ENCODE data around the gene UCK2. TPM values are rescaled to one million over a fixed set of nuclear protein-coding genes. Genes with fewer than 3 reads are reported as not detected.

The UCK2 gene
- total RNA-seq, 1 experiment from 2014 or later: 88.4 TPM

DNA sequence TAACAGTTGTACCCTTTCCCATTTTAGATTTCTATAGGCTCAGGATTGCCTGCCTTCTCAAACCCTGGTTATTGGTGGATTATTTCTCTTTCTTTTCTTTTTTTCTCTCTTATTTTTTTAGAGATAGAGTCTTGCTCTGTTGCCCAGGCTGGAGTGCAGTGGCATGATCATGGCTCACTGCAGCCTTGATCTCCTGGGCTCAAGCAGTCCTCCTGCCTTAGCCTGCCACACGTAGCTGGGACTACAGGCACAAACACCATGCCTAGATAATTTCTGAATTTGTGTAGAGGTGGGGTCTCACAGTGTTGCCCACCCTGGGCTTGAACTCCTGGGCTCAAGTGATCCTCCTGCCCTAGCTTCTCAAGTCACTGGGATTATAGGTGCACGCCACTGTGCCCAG lies 58.8 kb downstream of the UCK2 start:
- ChIA-PET CTCF (no interaction called here), POLR2A (no interaction called here)
- no peak overlapping the region for H3K27ac ChIP-seq (ENCODE audit: low read depth, low read length)

More for the DNA sequence above, 58.8 kb downstream of the UCK2 start:
- Histone ChIP-seq H3K9me2 (ENCODE audit: insufficient read depth) (no peaks in the 10 kb centered on the region), H3K4me1 (ENCODE audit: control insufficient read depth in 1 of 2, insufficient read depth in 2 of 2, low read length in 2 of 2) (peaks cover 0 to 16% of the 10 kb centered on the region in 2 experiments; a peak in 2 of 4 replicates), H4K20me1 (ENCODE audit: insufficient read depth) (peaks cover 31% of the 10 kb centered on the region; the same call in 1 of the 2 replicates), H3K4me2 (ENCODE audit: low read length) (no peak overlapping the region), H3K4me3 (replicated peaks in 1 of 2; ENCODE audit: low read depth in 1 of 2, low read length in 2 of 2) (no peak overlapping the region), H3K9me3 (ENCODE audit: control insufficient read depth in 1 of 2, insufficient read depth in 1 of 2, low read depth in 1 of 2, low read length in 2 of 2) (no peaks in the 10 kb centered on the region), H3K9ac (ENCODE audit: low read length) (no peak overlapping the region), H2AFZ (ENCODE audit: low read depth, low read length, poor library complexity, severe bottlenecking) (no peak overlapping the region), H3K36me3 (ENCODE audit: control insufficient read depth in 1 of 2, insufficient read depth in 2 of 2, low read length in 2 of 2) (peaks cover 0 to 4% of the 10 kb centered on the region in 2 experiments; a peak in 2 of 4 replicates), H3K27me3 (ENCODE audit: insufficient read depth, low read length) (no peaks in the 10 kb centered on the region), H3K79me2 (ENCODE audit: insufficient read depth, low read length) (peaks cover 100% of the 10 kb centered on the region)
- no peak for TF ChIP-seq FOSL1 (IDR thresholded peaks at IDR 0.05; ENCODE audit: low read depth)
- TF ChIP-seq TCF7L2 (IDR thresholded peaks at IDR 0.05; ENCODE audit: borderline replicate concordance, extremely low read depth, insufficient read depth, insufficient read length): no peak
- no peak for TF ChIP-seq EZH2phosphoT487 (IDR thresholded peaks at IDR 0.05; ENCODE audit: borderline replicate concordance)
- no peak for TF ChIP-seq POLR2AphosphoS5 (IDR thresholded peaks at IDR 0.05; ENCODE audit: low read depth, low read length)
- no peak for TF ChIP-seq ELF1 (IDR thresholded peaks at IDR 0.05; ENCODE audit: borderline replicate concordance, low read depth)
- no peak for TF ChIP-seq CEBPB (IDR thresholded peaks at IDR 0.05; ENCODE audit: low read depth)
- TF ChIP-seq, protein P1, sequence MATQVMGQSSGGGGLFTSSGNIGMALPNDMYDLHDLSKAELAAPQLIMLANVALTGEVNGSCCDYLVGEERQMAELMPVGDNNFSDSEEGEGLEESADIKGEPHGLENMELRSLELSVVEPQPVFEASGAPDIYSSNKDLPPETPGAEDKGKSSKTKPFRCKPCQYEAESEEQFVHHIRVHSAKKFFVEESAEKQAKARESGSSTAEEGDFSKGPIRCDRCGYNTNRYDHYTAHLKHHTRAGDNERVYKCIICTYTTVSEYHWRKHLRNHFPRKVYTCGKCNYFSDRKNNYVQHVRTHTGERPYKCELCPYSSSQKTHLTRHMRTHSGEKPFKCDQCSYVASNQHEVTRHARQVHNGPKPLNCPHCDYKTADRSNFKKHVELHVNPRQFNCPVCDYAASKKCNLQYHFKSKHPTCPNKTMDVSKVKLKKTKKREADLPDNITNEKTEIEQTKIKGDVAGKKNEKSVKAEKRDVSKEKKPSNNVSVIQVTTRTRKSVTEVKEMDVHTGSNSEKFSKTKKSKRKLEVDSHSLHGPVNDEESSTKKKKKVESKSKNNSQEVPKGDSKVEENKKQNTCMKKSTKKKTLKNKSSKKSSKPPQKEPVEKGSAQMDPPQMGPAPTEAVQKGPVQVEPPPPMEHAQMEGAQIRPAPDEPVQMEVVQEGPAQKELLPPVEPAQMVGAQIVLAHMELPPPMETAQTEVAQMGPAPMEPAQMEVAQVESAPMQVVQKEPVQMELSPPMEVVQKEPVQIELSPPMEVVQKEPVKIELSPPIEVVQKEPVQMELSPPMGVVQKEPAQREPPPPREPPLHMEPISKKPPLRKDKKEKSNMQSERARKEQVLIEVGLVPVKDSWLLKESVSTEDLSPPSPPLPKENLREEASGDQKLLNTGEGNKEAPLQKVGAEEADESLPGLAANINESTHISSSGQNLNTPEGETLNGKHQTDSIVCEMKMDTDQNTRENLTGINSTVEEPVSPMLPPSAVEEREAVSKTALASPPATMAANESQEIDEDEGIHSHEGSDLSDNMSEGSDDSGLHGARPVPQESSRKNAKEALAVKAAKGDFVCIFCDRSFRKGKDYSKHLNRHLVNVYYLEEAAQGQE (IDR thresholded peaks at IDR 0.05; ENCODE audit: low read depth): no peak
- TF ChIP-seq JUND (IDR thresholded peaks at IDR 0.05): no peak
- TF ChIP-seq SRF (IDR thresholded peaks at IDR 0.05; ENCODE audit: low read depth): no peak
- no peak for TF ChIP-seq SP1 (IDR thresholded peaks at IDR 0.05; ENCODE audit: low read depth)
- TF ChIP-seq EGR1 (IDR thresholded peaks at IDR 0.05; ENCODE audit: low read depth): no peak
- TF ChIP-seq, protein P2, sequence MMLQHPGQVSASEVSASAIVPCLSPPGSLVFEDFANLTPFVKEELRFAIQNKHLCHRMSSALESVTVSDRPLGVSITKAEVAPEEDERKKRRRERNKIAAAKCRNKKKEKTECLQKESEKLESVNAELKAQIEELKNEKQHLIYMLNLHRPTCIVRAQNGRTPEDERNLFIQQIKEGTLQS (IDR thresholded peaks at IDR 0.05): no peak
- TF ChIP-seq, protein P3, sequence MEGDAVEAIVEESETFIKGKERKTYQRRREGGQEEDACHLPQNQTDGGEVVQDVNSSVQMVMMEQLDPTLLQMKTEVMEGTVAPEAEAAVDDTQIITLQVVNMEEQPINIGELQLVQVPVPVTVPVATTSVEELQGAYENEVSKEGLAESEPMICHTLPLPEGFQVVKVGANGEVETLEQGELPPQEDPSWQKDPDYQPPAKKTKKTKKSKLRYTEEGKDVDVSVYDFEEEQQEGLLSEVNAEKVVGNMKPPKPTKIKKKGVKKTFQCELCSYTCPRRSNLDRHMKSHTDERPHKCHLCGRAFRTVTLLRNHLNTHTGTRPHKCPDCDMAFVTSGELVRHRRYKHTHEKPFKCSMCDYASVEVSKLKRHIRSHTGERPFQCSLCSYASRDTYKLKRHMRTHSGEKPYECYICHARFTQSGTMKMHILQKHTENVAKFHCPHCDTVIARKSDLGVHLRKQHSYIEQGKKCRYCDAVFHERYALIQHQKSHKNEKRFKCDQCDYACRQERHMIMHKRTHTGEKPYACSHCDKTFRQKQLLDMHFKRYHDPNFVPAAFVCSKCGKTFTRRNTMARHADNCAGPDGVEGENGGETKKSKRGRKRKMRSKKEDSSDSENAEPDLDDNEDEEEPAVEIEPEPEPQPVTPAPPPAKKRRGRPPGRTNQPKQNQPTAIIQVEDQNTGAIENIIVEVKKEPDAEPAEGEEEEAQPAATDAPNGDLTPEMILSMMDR (IDR thresholded peaks at IDR 0.05 in 2 of 3, conservative IDR thresholded peaks at IDR 0.05 in 1 of 3; ENCODE audit: borderline replicate concordance in 1 of 3, insufficient read depth in 1 of 3, low read depth in 2 of 3, low read length in 2 of 3): no peak
- TF ChIP-seq YY1 (IDR thresholded peaks at IDR 0.05; ENCODE audit: extremely low read depth, insufficient replicate concordance, low read depth, low read length): no peak
- no peak for TF ChIP-seq POLR2A (IDR thresholded peaks at IDR 0.05; ENCODE audit: borderline replicate concordance, extremely low read depth, insufficient read depth, insufficient read length)
- TF ChIP-seq, protein P4, sequence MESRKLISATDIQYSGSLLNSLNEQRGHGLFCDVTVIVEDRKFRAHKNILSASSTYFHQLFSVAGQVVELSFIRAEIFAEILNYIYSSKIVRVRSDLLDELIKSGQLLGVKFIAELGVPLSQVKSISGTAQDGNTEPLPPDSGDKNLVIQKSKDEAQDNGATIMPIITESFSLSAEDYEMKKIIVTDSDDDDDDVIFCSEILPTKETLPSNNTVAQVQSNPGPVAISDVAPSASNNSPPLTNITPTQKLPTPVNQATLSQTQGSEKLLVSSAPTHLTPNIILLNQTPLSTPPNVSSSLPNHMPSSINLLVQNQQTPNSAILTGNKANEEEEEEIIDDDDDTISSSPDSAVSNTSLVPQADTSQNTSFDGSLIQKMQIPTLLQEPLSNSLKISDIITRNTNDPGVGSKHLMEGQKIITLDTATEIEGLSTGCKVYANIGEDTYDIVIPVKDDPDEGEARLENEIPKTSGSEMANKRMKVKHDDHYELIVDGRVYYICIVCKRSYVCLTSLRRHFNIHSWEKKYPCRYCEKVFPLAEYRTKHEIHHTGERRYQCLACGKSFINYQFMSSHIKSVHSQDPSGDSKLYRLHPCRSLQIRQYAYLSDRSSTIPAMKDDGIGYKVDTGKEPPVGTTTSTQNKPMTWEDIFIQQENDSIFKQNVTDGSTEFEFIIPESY (IDR thresholded peaks at IDR 0.05; ENCODE audit: extremely low read depth, insufficient replicate concordance, low read length): no peak
- no peak for TF ChIP-seq ZFX (IDR thresholded peaks at IDR 0.05)
- TF ChIP-seq, protein P5, sequence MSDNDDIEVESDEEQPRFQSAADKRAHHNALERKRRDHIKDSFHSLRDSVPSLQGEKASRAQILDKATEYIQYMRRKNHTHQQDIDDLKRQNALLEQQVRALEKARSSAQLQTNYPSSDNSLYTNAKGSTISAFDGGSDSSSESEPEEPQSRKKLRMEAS (IDR thresholded peaks at IDR 0.05): no peak
- no peak for TF ChIP-seq EZH2 (IDR thresholded peaks at IDR 0.05)
- no TSS peak for BruUV-seq (replicated peaks)
- RAD21 ChIA-PET (ENCODE audit: low non-redundant PET in 1 of 2, low total read pairs in 2 of 2, uncharacterized antibody in 2 of 2, unreplicated experiment in 2 of 2): no interaction called here
- intact Hi-C loops (cut with micrococcal nuclease): no loop called here
- ATAC-seq (no peak), DNase-seq (ENCODE audit: low read depth, low spot score) (no peak)

Measured in HCT116 (cell line).